OCI-LY1 (cell line): ENCODE data around the gene BTBD9.

Experiments
- EZH2 ChIP-seq: fragments of 200-600 bp; sonication (generic), shearing (Covaris generic); IDR thresholded peaks from 2 replicates; pipeline ENCODE4 v1.8.0; 2017; ENCODE audit warnings: borderline replicate concordance, mixed run types, mild to moderate bottlenecking, antibody characterized with exemption, low read length, moderate library complexity, mixed read lengths
- TF ChIP-seq, protein P1 (sequence below): fragments of 200-600 bp; sonication (generic), shearing (Covaris generic); IDR thresholded peaks from 2 replicates; pipeline ENCODE4 v1.5.1; 2017; ENCODE audit warnings: mild to moderate bottlenecking, antibody characterized with exemption, low read length, moderate library complexity, mixed read lengths

DNA sequence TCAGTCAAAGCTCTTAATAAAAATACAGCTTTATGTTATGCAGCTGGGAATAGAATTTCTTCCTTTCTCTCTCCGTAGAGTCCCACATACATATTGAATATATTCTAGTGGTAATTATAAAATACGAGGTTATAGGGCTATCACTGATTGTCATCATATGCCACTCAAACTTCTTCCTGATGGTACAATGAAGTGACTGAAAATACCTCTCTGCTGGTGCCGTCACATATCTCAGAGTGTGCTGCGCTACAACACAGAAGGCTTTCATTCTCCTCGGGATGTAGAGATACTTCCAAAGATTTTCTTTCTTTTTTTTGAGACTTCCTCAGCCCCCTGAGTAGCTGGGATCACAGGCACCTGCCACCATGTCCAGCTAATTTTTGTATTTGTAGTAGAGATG lies 249.9 kb downstream of the BTBD9 start:
- TF ChIP-seq, protein P1, sequence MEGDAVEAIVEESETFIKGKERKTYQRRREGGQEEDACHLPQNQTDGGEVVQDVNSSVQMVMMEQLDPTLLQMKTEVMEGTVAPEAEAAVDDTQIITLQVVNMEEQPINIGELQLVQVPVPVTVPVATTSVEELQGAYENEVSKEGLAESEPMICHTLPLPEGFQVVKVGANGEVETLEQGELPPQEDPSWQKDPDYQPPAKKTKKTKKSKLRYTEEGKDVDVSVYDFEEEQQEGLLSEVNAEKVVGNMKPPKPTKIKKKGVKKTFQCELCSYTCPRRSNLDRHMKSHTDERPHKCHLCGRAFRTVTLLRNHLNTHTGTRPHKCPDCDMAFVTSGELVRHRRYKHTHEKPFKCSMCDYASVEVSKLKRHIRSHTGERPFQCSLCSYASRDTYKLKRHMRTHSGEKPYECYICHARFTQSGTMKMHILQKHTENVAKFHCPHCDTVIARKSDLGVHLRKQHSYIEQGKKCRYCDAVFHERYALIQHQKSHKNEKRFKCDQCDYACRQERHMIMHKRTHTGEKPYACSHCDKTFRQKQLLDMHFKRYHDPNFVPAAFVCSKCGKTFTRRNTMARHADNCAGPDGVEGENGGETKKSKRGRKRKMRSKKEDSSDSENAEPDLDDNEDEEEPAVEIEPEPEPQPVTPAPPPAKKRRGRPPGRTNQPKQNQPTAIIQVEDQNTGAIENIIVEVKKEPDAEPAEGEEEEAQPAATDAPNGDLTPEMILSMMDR = no peak
- TF ChIP-seq EZH2 = no peak
